ENCODE results near the gene ADGRV1.

Gene ADGRV1

DNA sequence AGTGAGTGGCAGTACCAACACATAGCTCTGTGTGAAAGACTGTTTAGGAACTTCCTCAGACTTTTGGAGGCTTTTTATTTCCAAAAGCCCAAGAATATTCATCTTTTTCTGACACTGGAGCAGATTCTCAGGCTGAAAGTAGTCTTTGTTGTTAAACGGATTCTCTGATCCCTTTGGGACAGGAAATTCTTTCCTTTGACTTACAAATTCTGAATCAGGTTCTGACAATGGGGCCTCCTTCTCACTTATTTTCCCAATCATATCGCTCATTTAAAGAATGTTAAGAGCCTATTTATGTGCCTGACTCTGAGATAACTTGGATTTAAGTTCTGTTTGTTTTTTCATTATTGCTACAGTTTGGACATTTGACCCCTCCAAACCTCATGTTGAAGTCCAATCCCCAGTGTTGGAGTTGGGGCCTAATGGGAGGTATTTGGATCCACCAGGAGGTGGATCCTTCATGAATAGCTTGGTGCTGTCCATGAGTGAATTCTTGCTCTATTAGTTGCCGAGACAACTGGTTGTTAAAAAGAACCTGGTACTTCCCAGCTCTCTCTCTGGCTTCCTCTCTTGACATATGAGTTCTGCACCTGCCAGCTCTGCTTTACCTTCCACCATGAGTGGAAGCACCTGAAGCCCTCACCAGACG is 4.1 kb upstream of the ADGRV1 start:
- ChIA-PET POLR2A (no interaction called here), CTCF (no interaction called here)
- TF ChIP-seq ZNF518A (tag by site-specific recombination; conservative IDR thresholded peaks at IDR 0.05; ENCODE audit: low read depth), result no peak
- TF ChIP-seq ZNF394 (tag by site-specific recombination; IDR thresholded peaks at IDR 0.05; ENCODE audit: borderline replicate concordance), result no peak
- no peak for TF ChIP-seq ZNF521 (tag by site-specific recombination; IDR thresholded peaks at IDR 0.05)
- no peak for TF ChIP-seq ZNF707 (tag by site-specific recombination; IDR thresholded peaks at IDR 0.05)
- no peak for TF ChIP-seq ZBTB7A (tag by site-specific recombination; IDR thresholded peaks at IDR 0.05; ENCODE audit: low read depth)
- no peak for TF ChIP-seq ZNF433 (tag by site-specific recombination; IDR thresholded peaks at IDR 0.05; ENCODE audit: low read depth)
- no peak for TF ChIP-seq ZNF19 (tag by site-specific recombination; IDR thresholded peaks at IDR 0.05; ENCODE audit: low read depth)
- no peak for TF ChIP-seq REPIN1 (tag by site-specific recombination; IDR thresholded peaks at IDR 0.05; ENCODE audit: low read depth)
- no peak for TF ChIP-seq MYNN (tag by site-specific recombination; IDR thresholded peaks at IDR 0.05; ENCODE audit: borderline replicate concordance)
- TF ChIP-seq ZNF140 (tag by site-specific recombination; IDR thresholded peaks at IDR 0.05), result no peak
- no peak for TF ChIP-seq ZNF155 (tag by site-specific recombination; IDR thresholded peaks at IDR 0.05)
- TF ChIP-seq OVOL3 (tag by site-specific recombination; IDR thresholded peaks at IDR 0.05), result no peak
- no peak for TF ChIP-seq ZNF157 (tag by site-specific recombination; IDR thresholded peaks at IDR 0.05)
- TF ChIP-seq ZBTB1 (tag by site-specific recombination; IDR thresholded peaks at IDR 0.05), result no peak
- no peak for TF ChIP-seq SCRT1 (tag by site-specific recombination; IDR thresholded peaks at IDR 0.05; ENCODE audit: borderline replicate concordance)
- TF ChIP-seq ZNF558 (tag by site-specific recombination; IDR thresholded peaks at IDR 0.05), result no peak
- H3K36me3 ChIP-seq (ENCODE audit: control insufficient read depth in 2 of 2, insufficient read depth in 1 of 2, low read length in 2 of 2), result no peaks in the 10 kb centered on the region
- H3K4me3 ChIP-seq (ENCODE audit: low read depth, low read length), result no peak overlapping the region
- no peaks in the 10 kb centered on the region for H3K9me3 ChIP-seq (ENCODE audit: control insufficient read depth, insufficient read depth, low read depth, low read length)
- H3K4me1 ChIP-seq (ENCODE audit: control insufficient read depth, insufficient read depth, low read length), result peaks cover 9% of the 10 kb centered on the region
- H3K27ac ChIP-seq (ENCODE audit: extremely low read depth, low read depth, low read length), result no peak overlapping the region

- no peak overlapping the region for H3K4me3 ChIP-seq (ENCODE audit: low read depth, low read length)
- no peaks in the 10 kb centered on the region for H3K36me3 ChIP-seq (ENCODE audit: control insufficient read depth in 2 of 2, insufficient read depth in 1 of 2, low read length in 2 of 2)
- no peaks in the 10 kb centered on the region for H3K9me3 ChIP-seq (ENCODE audit: control insufficient read depth, insufficient read depth, low read depth, low read length)
- POLR2A ChIA-PET, result interaction anchor here (0.9 to 1.7 kb wide), 2 partner anchors 8 to 146 kb away, joined by 3 to 6 read pairs; partner anchors contain the start of gene CETN3
- H3K27ac ChIP-seq (ENCODE audit: extremely low read depth, low read depth, low read length), result no peak overlapping the region
- TF ChIP-seq KLF8 (tag by site-specific recombination; IDR thresholded peaks at IDR 0.05), result no peak
- TF ChIP-seq ZNF335 (tag by site-specific recombination; conservative IDR thresholded peaks at IDR 0.05), result no peak
- no peak for TF ChIP-seq GLIS1 (tag by site-specific recombination; IDR thresholded peaks at IDR 0.05)
- no peak for TF ChIP-seq ZNF132 (tag by site-specific recombination; IDR thresholded peaks at IDR 0.05; ENCODE audit: borderline replicate concordance)
- no peak for TF ChIP-seq ZNF501 (tag by site-specific recombination; IDR thresholded peaks at IDR 0.05)
- TF ChIP-seq ZNF24 (tag by site-specific recombination; IDR thresholded peaks at IDR 0.05), result no peak
- no peak for TF ChIP-seq ZNF48 (tag by site-specific recombination; IDR thresholded peaks at IDR 0.05)
- no peak for TF ChIP-seq ZNF146 (tag by site-specific recombination; IDR thresholded peaks at IDR 0.05)
- TF ChIP-seq BCL11B (tag by site-specific recombination; IDR thresholded peaks at IDR 0.05; ENCODE audit: low read depth), result no peak
- no peak for TF ChIP-seq AEBP2 (tag by site-specific recombination; IDR thresholded peaks at IDR 0.05; ENCODE audit: borderline replicate concordance)
- TF ChIP-seq ZNF623 (tag by site-specific recombination; IDR thresholded peaks at IDR 0.05), result no peak
- TF ChIP-seq ZBTB7A (tag by site-specific recombination; IDR thresholded peaks at IDR 0.05; ENCODE audit: low read depth), result no peak
- CTCF ChIA-PET, result interaction anchor here (0.9 to 1.0 kb wide), 2 partner anchors 15 to 25 kb away, joined by 3 read pairs; no protein-coding TSS in a partner anchor
- peaks cover 14% of the 10 kb centered on the region for H3K4me1 ChIP-seq (ENCODE audit: control insufficient read depth, insufficient read depth, low read length)
Observed at GRCh38 chr5:90555666-90556065, 2.9 kb upstream of the ADGRV1 start.
